Keratinocyte (primary cell): ENCODE measurements around the gene ZFP36L1. TPM values are rescaled to one million over a fixed set of nuclear protein-coding genes. Genes with fewer than 3 reads are reported as not detected.

ENCODE experiments used
- DNase-seq: peaks from one replicate; pipeline ENCODE4 v3.0.0-alpha.2; 2011; ENCODE audit warnings: low read depth, missing footprints, low spot score
- FAIRE-seq: peaks from 2 replicates; lab custom pipeline; 2011; peaks lifted over from hg19 to GRCh38; lab: Jason Lieb, UNC
- H2AFZ ChIP-seq: 2 replicates; pipeline ENCODE4 v1.6.0; 2012; ENCODE audit warnings: low read length, control low read depth, inconsistent platforms; ENCODE audit not compliant: control insufficient read depth
- H3K27ac ChIP-seq: 2 replicates; pipeline ENCODE4 v1.5.1; 2011; ENCODE audit warnings: low read length; ENCODE audit not compliant: control insufficient read depth, insufficient read depth
- H3K27me3 ChIP-seq: 3 replicates; pipeline ENCODE4 v1.6.0; 2011; ENCODE audit warnings: low read length; ENCODE audit not compliant: control insufficient read depth, insufficient read depth; ENCODE audit errors: extremely low read depth
- H3K36me3 ChIP-seq, 2 experiments: 2 replicates in 1 of 2; 3 replicates in 1 of 2; pipeline ENCODE4 v1.5.1; 2011; ENCODE audit warnings: low read length in 2 of 2, mild to moderate bottlenecking in 1 of 2; ENCODE audit not compliant: control insufficient read depth in 2 of 2, insufficient read depth in 2 of 2; ENCODE audit errors: extremely low read depth in 1 of 2
- H3K4me1 ChIP-seq: 3 replicates; pipeline ENCODE4 v1.5.1; 2011; ENCODE audit warnings: low read length; ENCODE audit not compliant: control insufficient read depth, insufficient read depth; ENCODE audit errors: extremely low read depth
- H3K4me2 ChIP-seq: 3 replicates; pipeline ENCODE4 v1.6.0; 2011; ENCODE audit warnings: low read depth, low read length; ENCODE audit not compliant: control insufficient read depth, insufficient read depth; ENCODE audit errors: extremely low read depth
- H3K4me3 ChIP-seq, 3 experiments: fragments of 200-600 bp in 1 of 3; sonication (generic) in 1 of 3; 2 replicates in 2 of 3; 3 replicates in 1 of 3; pipeline ENCODE4 v1.5.1; 2011 to 2016; ENCODE audit warnings: low read length in 3 of 3, mild to moderate bottlenecking in 3 of 3, control low read depth in 2 of 3, inconsistent platforms in 1 of 3, low read depth in 1 of 3, mixed read lengths in 1 of 3, mixed run types in 1 of 3, moderate library complexity in 1 of 3; ENCODE audit not compliant: control insufficient read depth in 2 of 3, insufficient read depth in 2 of 3; ENCODE audit errors: extremely low read depth in 1 of 3
- H3K79me2 ChIP-seq: 2 replicates; pipeline ENCODE4 v1.6.0; 2012; ENCODE audit warnings: low read length; ENCODE audit not compliant: control insufficient read depth, insufficient read depth
- H3K9ac ChIP-seq: 3 replicates; pipeline ENCODE4 v1.6.0; 2011; ENCODE audit warnings: low read length; ENCODE audit not compliant: control insufficient read depth, insufficient read depth; ENCODE audit errors: extremely low read depth
- H3K9me1 ChIP-seq: 3 replicates; pipeline ENCODE4 v1.6.0; 2011; ENCODE audit warnings: low read length; ENCODE audit not compliant: control insufficient read depth, insufficient read depth; ENCODE audit errors: extremely low read depth
- H3K9me3 ChIP-seq: 2 replicates; pipeline ENCODE4 v1.5.1; 2012; ENCODE audit warnings: low read depth, low read length; ENCODE audit not compliant: control insufficient read depth
- H4K20me1 ChIP-seq: 3 replicates; pipeline ENCODE4 v1.6.0; 2011; ENCODE audit warnings: low read length; ENCODE audit not compliant: control insufficient read depth, insufficient read depth; ENCODE audit errors: extremely low read depth
- EZH2 ChIP-seq: IDR thresholded peaks from one replicate; pipeline ENCODE4 v1.6.1; 2012; ENCODE audit warnings: inconsistent platforms, mild to moderate bottlenecking, low read length, moderate library complexity
- dilution Hi-C: fragments of 300-500 bp; cut with MboI; formaldehyde crosslinking; loops from one replicate; pipeline ENCODE4 v1.7.0; 2020; ENCODE audit warnings: low sequenced_read_pairs; ENCODE audit not compliant: extremely low pct_ligation_motif_present
- polyA plus RNA-seq, 5 experiments: library from polyadenylated mRNA; depleted of rRNA in 3 of 5; stranded (reverse) in 3 of 5; stranded (forward) in 1 of 5; unstranded in 1 of 5; fragments of >200 nt; gene quantifications; 1 replicate in 1 of 5; 2 replicates in 3 of 5; 3 replicates in 1 of 5; pipeline versions ENCODE4 v1.2.1 to v1.2.3, GENCODE V29; 2011 to 2012; ENCODE audit warnings: missing spikeins in 2 of 5, low read depth in 1 of 5, low replicate concordance in 1 of 5
- TF ChIP-seq, protein P1 (sequence below), 3 experiments: IDR thresholded peaks in 1 of 3; conservative IDR thresholded peaks in 1 of 3; optimal IDR thresholded peaks in 1 of 3; 2 replicates in 2 of 3; 3 replicates in 1 of 3; pipeline versions ENCODE3 to v1.5.1; 2011; ENCODE audit warnings: low read length in 3 of 3, mild to moderate bottlenecking in 3 of 3, moderate library complexity in 2 of 3, control low read depth in 1 of 3, inconsistent platforms in 1 of 3; ENCODE audit not compliant: insufficient read depth in 2 of 3; ENCODE audit errors: extremely low read depth in 1 of 3

ZFP36L1 gene
- polyA plus RNA-seq, 1 donor (not counting 4 experiments of a cell fraction or from before 2014, with no cell fraction given) = 85.2 TPM

DNA sequence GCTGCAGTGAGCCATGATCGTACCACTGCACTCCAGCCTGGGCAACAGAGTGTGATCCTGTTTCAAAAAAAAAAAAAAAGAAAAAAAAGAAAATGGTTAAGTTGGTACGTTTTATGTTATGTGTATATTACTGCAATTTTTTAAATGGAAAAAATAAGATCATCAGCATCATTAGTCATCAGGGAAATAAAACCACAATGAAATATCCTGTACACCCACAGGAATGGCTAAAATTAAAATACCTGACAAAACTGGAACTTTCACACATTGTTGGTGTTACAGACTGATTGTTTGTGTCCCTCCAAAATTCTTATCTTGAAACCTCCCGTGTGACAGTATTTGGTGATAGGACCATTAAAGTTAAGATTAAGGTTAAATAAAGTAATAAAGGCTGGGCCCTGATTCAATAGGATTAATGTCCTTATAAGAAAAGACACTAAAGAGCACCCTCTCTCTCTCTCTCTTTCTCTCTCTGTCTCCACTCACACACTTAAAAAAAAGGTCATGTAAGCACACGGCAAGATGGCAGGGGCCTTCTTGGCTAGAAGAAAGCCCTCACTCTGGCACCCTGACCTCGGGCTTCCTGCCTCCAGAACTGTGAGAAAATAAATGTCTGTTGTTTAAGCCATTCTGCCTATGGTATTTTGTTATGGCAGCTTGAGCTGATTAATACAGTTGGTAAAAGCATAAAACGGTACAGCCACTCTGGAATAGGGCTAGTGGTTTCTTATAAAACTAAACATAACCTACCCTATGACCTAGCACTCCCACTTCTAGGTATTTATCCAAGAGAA lies 48.3 kb upstream of the ZFP36L1 start:
- no peak overlapping the region for H3K4me2 ChIP-seq
- no peak for FAIRE-seq

DNA sequence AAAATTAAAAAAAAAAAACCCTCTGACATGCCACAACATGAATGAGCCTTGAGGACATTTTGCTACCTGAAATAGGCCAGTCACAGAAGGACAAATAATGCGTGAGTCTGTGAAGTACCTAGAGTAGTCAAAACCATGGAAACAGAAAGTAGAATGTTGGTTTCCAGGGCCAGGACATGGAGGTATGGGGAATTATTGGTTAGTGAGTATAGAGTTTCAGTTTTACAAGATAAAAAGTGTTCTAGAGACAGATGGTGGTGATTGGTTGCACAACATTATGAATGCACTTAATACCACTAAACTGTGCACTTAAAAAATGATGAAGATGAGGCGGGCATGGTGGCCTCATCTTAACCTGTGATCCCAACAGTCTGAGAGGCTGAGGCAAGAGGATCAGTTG lies 47.6 kb upstream of the ZFP36L1 start:
- Histone ChIP-seq H3K79me2 (no peaks in the 10 kb centered on the region), H4K20me1 (no peaks in the 10 kb centered on the region), H3K4me1 (peaks cover 12% of the 10 kb centered on the region), H3K36me3 (peaks cover 0 to 3% of the 10 kb centered on the region in 2 experiments), H3K4me2 (no peak overlapping the region), H3K9me1 (no peaks in the 10 kb centered on the region), H3K27ac (no peak overlapping the region), H2AFZ (no peak overlapping the region), H3K27me3 (no peaks in the 10 kb centered on the region), H3K9me3 (no peaks in the 10 kb centered on the region), H3K9ac (no peak overlapping the region), H3K4me3 (no peak overlapping the region)
- TF ChIP-seq, protein P1, sequence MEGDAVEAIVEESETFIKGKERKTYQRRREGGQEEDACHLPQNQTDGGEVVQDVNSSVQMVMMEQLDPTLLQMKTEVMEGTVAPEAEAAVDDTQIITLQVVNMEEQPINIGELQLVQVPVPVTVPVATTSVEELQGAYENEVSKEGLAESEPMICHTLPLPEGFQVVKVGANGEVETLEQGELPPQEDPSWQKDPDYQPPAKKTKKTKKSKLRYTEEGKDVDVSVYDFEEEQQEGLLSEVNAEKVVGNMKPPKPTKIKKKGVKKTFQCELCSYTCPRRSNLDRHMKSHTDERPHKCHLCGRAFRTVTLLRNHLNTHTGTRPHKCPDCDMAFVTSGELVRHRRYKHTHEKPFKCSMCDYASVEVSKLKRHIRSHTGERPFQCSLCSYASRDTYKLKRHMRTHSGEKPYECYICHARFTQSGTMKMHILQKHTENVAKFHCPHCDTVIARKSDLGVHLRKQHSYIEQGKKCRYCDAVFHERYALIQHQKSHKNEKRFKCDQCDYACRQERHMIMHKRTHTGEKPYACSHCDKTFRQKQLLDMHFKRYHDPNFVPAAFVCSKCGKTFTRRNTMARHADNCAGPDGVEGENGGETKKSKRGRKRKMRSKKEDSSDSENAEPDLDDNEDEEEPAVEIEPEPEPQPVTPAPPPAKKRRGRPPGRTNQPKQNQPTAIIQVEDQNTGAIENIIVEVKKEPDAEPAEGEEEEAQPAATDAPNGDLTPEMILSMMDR (optimal IDR thresholded peaks at IDR 0.05 in 1 of 3, IDR thresholded peaks at IDR 0.05 in 1 of 3, conservative IDR thresholded peaks at IDR 0.05 in 1 of 3; ENCODE audit: extremely low read depth in 1 of 3, insufficient read depth in 2 of 3, low read length in 3 of 3) = no peak
- TF ChIP-seq EZH2 = no peak
- dilution Hi-C loops = no loop called here
- FAIRE-seq (no peak), DNase-seq (no peak)

More for the DNA sequence above, 48.3 kb upstream of the ZFP36L1 start:
- Histone ChIP-seq H3K9me3 (no peaks in the 10 kb centered on the region), H3K4me1 (peaks cover 12% of the 10 kb centered on the region), H3K4me3 (no peak overlapping the region), H3K9ac (no peak overlapping the region), H3K9me1 (no peaks in the 10 kb centered on the region), H3K27ac (no peak overlapping the region), H3K79me2 (no peaks in the 10 kb centered on the region), H4K20me1 (no peaks in the 10 kb centered on the region), H2AFZ (no peak overlapping the region), H3K27me3 (no peaks in the 10 kb centered on the region), H3K36me3 (peaks cover 0 to 3% of the 10 kb centered on the region in 2 experiments)
- dilution Hi-C loops = no loop called here
- TF ChIP-seq EZH2 = no peak
- TF ChIP-seq, protein P1 (optimal IDR thresholded peaks at IDR 0.05 in 1 of 3, IDR thresholded peaks at IDR 0.05 in 1 of 3, conservative IDR thresholded peaks at IDR 0.05 in 1 of 3; ENCODE audit: extremely low read depth in 1 of 3, insufficient read depth in 2 of 3, low read length in 3 of 3) = no peak
- no peak for DNase-seq
